ENCODE results near the gene ZNF827.

ZNF827 gene

DNA sequence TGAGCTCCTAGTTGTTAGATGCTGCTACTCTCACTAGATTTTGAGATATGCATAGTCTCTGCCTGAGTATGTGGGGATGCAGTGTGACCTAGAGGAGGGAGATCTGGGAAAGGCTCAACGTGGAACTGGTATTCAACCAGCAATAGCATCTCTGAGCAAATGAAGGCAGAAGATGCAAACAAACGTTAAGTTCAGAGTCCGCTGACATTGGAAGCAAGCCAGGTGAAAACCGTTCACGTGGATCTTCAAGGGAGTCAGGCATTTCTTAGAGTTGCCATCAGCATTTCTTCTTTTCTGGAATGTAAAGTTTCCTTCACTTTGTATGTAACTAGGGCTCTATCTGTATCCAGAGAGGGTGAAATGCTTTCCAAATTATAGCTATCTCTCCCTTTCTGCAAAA, 198.8 kb downstream of the ZNF827 start:
- H3K36me3 ChIP-seq (replicated peaks), result no peaks in the 10 kb centered on the region
- H3K9me3 ChIP-seq, result no peaks in the 10 kb centered on the region
- in situ Hi-C loops (cut with MboI; ENCODE audit: low sequenced_read_pairs), result no loop called here
- peaks cover 3% of the 10 kb centered on the region for H3K4me1 ChIP-seq
- peaks cover 2% of the 10 kb centered on the region for H3K27me3 ChIP-seq (ENCODE audit: low read depth)
- no peak for DNase-seq (ENCODE audit: low spot score in 2 of 2)
- H3K4me3 ChIP-seq, result no peak overlapping the region

DNA sequence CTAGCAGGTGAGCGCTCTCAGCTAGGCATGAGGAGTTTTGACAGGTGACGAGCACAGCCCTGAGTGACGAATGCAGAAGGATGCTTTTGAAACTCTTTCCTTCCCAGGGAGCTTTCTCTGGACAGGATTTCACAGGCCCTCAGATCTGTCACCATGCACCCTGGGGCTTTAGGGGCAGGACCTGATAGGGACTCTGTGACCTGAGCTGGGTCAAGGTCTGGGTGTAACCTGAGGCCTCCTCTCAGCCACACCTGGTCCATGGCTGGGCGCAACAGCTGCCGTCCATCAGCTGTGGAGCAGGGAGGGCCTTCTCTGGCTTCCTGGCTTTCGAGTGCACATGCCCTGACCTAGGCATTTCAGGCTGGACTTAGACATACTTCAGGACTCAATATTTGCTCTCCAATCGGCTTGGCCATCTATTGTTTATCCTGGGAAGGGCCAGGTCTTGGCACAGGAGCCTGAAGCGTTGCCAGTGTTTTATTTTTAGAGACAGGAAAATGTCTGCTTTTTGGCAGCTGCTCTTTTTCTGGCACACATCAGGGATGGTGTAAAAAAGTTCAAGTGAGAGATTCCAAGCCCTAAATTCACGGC, 202.3 kb downstream of the ZNF827 start:
- H3K4me1 ChIP-seq, result peaks cover 6% of the 10 kb centered on the region
- H3K9me3 ChIP-seq, result no peaks in the 10 kb centered on the region
- no peaks in the 10 kb centered on the region for H3K36me3 ChIP-seq (replicated peaks)
- DNase-seq (ENCODE audit: low spot score in 2 of 2), result no peak
- in situ Hi-C loops (cut with MboI; ENCODE audit: low sequenced_read_pairs), result no loop called here
- H3K27me3 ChIP-seq (ENCODE audit: low read depth), result no peaks in the 10 kb centered on the region; the same call in 1 of the 2 replicates
- H3K4me3 ChIP-seq, result no peak overlapping the region

DNA sequence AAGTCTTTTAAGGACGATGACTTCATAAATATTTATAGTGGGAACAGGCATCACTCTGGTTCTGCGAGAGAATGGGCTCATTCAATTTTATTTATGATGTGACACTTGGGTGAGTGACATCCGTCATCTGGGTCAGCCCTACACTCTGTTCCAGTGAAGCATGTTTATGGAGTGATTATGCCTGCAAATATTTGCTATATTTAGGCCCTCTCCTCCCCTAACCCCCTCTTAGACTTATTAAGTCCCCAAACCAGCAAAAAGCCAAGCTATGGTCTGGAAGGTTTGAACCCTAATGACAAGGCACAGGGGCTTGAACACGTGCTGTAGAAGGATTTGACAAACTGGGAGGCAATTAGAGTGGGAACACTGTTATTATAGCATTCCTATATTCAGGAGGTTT, 202.8 kb downstream of the ZNF827 start:
- in situ Hi-C loops (cut with MboI; ENCODE audit: low sequenced_read_pairs), result no loop called here
- peaks cover 6% of the 10 kb centered on the region for H3K4me1 ChIP-seq
- H3K9me3 ChIP-seq, result no peaks in the 10 kb centered on the region
- no peak overlapping the region for H3K4me3 ChIP-seq
- DNase-seq (ENCODE audit: low spot score in 2 of 2), result no peak
- H3K27me3 ChIP-seq (ENCODE audit: low read depth), result no peaks in the 10 kb centered on the region
- H3K36me3 ChIP-seq (replicated peaks), result no peaks in the 10 kb centered on the region

DNA sequence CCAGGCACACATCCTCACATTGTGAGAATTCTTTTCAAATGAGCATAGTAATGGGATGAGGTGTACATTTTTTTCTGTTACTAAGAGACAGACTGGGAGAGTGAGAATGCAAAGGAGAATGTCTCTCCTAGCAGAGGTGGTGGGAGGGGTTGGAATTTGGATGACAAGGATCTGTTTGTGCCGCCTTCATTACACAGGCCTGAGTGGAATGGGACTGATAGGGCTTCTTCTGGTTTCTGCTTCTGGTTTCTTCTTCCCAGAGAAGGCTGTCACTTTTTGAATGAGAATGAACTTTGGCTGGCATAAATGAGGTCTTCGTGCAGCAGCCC, 203.3 kb downstream of the ZNF827 start:
- Histone ChIP-seq H3K27me3 (ENCODE audit: low read depth) (no peaks in the 10 kb centered on the region), H3K36me3 (replicated peaks) (no peaks in the 10 kb centered on the region), H3K4me3 (no peak overlapping the region), H3K9me3 (no peaks in the 10 kb centered on the region), H3K4me1 (peaks cover 6% of the 10 kb centered on the region)
- DNase-seq (ENCODE audit: low spot score in 2 of 2), result peak in 1 of 2 experiments; percentile 8
- in situ Hi-C loops (cut with MboI; ENCODE audit: low sequenced_read_pairs), result no loop called here

DNA sequence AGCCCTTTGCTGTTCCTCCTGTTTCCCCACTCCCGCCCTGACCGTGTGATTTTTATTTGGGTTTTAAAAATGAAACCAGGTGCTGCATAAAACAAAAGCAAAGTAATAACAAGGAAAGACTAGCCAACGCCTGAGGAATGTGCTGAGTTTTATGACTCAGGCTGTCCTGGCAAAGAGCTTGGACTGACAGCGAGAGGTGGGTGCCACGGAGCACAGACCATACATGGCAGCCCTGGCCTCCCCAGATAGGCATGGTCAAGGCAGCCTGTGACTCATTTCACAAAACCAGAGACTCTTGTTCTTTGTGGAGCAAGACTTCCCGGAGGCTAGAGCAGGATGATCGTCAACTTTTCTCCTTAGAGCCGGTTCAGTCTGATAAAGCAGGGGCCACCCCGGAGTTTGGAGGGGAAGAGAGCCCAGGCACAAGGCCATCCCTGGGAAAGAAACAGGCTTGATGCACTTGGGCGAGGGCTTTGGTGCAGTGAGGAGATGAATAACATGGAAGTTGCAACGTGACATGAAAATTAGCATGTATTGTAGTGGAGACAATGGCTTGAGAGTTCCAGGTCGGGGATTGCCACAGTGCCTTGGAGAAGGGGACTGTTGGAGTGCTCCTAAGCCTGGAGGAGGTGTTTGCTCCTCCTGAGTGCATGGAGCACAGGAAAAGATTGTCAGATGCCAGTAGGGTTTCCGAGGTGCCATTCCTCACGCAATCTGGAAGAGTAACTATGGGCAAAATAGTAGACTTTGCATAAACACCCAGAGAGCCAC, 203.9 kb downstream of the ZNF827 start:
- no peak overlapping the region for H3K4me3 ChIP-seq
- DNase-seq (ENCODE audit: low spot score in 2 of 2), result peak in 1 of 2 experiments; percentile 17
- no peaks in the 10 kb centered on the region for H3K9me3 ChIP-seq
- peaks cover 6% of the 10 kb centered on the region for H3K4me1 ChIP-seq
- H3K27me3 ChIP-seq (ENCODE audit: low read depth), result no peaks in the 10 kb centered on the region
- no peaks in the 10 kb centered on the region for H3K36me3 ChIP-seq (replicated peaks)
- in situ Hi-C loops (cut with MboI; ENCODE audit: low sequenced_read_pairs), result no loop called here

DNA sequence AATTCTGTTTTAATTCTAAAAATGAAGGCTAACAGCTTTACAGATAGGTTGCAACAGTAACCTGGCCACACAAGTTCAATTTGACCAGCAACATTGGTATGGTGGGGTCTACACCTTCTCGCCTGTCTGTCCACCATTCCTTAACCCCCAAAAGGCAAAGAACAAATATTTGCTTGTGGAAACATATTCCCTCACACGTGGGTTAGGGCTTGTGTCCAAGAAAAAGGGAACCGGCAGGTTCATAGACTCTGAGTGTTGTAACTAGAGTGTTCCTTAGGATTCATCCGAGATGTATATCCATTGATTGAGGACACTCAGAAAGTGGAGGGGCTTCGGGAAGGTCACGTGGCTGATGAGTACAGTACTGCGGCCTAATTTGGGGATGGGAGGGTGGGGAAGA, 204.6 kb downstream of the ZNF827 start:
- DNase-seq (ENCODE audit: low spot score in 2 of 2), result no peak
- Histone ChIP-seq H3K36me3 (replicated peaks) (no peaks in the 10 kb centered on the region), H3K27me3 (ENCODE audit: low read depth) (no peaks in the 10 kb centered on the region), H3K4me3 (no peak overlapping the region), H3K9me3 (no peaks in the 10 kb centered on the region), H3K4me1 (peaks cover 6% of the 10 kb centered on the region)
- in situ Hi-C loops (cut with MboI; ENCODE audit: low sequenced_read_pairs), result no loop called here

DNA sequence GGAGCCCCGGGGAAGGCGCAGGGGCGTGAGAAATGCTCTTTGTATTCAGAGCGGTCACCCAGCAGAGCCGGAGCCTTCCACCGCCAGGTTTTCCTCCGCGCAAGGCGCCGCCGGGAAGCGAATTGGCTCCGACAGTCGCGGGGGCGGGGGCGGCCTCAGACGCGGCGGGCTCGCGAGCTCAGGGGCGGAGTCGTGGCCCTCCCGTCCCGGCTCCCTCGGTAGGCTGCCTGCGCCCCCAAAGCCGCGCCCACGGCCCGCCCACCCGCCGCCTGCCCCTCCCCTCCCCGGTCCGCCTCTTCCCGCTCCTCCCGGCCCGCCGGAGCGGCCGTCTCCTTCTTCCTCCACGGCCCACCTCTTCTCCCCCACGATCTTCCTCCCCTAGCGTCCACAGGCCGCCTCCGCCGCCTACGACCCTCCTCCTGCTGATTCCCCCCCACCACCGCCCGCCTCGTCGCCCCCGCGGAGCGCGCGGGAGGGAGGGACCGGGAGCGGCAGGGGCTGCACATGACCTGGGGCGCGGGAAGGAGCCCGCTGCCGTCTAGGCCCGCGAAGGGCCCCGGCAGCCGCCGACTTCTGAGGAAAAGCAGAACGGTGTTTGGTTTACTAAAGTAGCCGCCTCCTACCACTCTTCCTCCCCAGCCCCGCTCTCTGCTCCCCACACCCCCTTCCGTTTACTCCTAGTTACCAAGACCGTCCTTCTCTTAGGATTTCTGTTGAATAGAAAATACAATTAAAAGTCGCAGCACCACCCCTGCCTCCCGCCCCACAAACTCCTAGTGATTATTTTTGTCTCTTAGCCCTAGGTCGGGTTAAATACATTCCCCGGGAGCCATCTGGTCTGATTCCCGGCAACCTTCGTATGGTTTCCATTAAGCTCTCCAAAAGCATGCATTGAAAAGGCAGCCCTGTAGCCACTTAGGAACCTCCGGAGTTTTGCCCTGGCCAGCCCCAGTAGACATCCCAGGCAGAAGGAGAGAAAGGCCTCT, 205.4 kb downstream of the ZNF827 start:
- no peaks in the 10 kb centered on the region for H3K9me3 ChIP-seq
- DNase-seq (ENCODE audit: low spot score in 2 of 2), result peak; percentile 83 to 95
- H3K4me3 ChIP-seq, result peak overlapping the region; percentile 44
- H3K27me3 ChIP-seq (ENCODE audit: low read depth), result no peaks in the 10 kb centered on the region
- no peaks in the 10 kb centered on the region for H3K36me3 ChIP-seq (replicated peaks)
- in situ Hi-C loops (cut with MboI; ENCODE audit: low sequenced_read_pairs), result no loop called here
- H3K4me1 ChIP-seq, result peaks cover 6% of the 10 kb centered on the region

DNA sequence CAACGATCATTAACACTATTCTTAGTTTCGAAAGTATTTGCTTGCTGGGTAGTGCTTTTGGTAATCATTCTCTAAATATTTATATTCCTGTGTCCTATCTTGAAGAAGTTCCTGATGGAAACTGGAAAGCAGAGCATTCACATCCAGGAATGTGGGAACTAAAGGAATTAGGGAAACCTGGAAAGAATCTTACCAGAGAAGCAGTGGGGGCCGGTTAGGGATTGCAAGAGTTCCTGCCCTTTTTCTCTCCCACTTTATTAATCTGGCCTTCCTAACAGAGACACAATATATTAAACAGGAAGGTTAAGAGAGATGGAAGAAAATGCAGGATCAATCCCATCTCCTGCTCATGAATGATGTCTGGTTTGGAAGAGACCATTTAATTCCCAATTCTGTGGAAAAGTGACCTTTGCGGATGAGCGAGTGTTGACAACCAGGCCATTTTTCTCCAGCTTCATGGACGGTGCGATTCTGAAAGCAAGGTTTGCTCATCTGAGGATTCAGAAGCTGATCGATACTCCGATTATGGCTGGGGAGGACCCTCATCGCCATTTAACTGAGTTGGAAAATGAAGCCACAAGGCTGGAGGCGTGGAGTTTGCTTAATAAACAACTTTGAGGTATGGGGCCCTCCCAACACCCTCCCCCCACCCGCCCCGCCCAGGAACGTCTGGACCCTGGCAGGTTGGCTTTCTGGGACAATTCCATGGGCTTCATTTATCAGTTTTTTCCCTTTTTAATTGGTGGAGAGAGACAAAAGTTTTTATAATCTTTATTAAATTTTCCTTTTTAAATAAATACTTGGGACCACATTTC, 206.4 kb downstream of the ZNF827 start:
- no peaks in the 10 kb centered on the region for H3K36me3 ChIP-seq (replicated peaks)
- peak overlapping the region; percentile 44 for H3K4me3 ChIP-seq
- peaks cover 6% of the 10 kb centered on the region for H3K4me1 ChIP-seq
- no peaks in the 10 kb centered on the region for H3K9me3 ChIP-seq
- in situ Hi-C loops (cut with MboI; ENCODE audit: low sequenced_read_pairs), result no loop called here
- no peak for DNase-seq (ENCODE audit: low spot score in 2 of 2)
- no peaks in the 10 kb centered on the region for H3K27me3 ChIP-seq (ENCODE audit: low read depth)

DNA sequence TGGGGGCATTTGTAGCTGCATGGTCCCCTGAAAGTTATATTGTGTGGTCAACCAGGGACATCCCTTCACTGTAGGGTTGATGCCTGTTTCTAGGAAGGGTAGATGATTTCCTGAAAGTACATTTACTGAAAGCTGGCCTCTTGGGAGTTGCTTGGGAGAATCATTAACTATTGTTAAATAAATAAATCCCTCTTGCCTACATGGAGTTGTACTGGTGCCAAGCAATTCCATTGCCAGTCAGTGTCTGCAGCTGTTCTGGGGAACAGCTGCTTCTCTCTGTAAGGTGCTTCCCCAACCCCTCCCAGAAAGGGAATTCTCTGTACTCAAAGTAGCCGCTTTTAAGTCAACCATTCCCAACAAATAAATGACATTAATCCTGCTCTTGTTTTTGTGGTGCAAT, 207.6 kb downstream of the ZNF827 start:
- no peak overlapping the region for H3K4me3 ChIP-seq
- no peaks in the 10 kb centered on the region for H3K9me3 ChIP-seq
- in situ Hi-C loops (cut with MboI; ENCODE audit: low sequenced_read_pairs), result no loop called here
- H3K36me3 ChIP-seq (replicated peaks), result no peaks in the 10 kb centered on the region
- peaks cover 6% of the 10 kb centered on the region for H3K4me1 ChIP-seq
- no peaks in the 10 kb centered on the region for H3K27me3 ChIP-seq (ENCODE audit: low read depth)
- DNase-seq (ENCODE audit: low spot score in 2 of 2), result no peak

DNA sequence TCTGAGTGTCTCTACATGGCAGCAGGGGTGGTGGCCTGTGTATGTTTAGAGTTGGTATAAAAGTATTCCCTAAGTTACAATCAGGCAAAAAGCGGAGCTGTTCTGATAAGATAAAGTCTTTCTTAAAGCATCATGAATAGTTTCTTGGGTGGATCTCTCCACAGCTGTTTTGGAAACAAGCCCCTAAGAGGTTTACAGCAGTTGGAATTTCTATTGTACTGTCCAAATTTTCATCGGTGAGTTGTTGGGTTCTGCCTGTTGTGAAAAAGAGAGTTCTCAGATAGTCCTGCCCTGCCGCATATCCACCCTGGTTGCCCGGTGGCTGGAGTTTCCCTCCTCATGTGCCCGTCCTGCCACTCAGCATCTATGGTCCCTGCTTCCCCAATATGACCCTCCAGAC, 208.6 kb downstream of the ZNF827 start:
- H3K9me3 ChIP-seq, result no peaks in the 10 kb centered on the region
- no peak overlapping the region for H3K4me3 ChIP-seq
- peaks cover 5% of the 10 kb centered on the region for H3K4me1 ChIP-seq
- no peak for DNase-seq (ENCODE audit: low spot score in 2 of 2)
- H3K36me3 ChIP-seq (replicated peaks), result no peaks in the 10 kb centered on the region
- in situ Hi-C loops (cut with MboI; ENCODE audit: low sequenced_read_pairs), result no loop called here
- H3K27me3 ChIP-seq (ENCODE audit: low read depth), result no peaks in the 10 kb centered on the region

DNA sequence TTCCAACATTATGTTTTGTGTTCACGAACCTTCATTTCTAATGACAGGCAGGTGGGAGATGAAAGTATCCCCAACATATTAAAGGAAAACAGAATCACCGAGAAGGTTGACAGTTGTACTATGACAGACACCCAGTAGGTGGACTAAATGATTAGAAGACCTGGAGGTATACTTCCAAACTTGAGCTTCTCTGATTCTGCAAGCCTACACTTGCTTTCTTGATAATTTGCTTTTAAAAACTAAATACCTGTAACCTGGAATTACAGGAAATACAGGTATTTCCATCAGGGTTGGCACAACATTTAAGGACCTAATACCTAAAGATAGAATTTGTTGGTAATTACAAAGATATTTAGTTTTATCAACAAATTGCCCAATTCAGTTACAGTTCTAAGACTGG, 215.3 kb downstream of the ZNF827 start:
- in situ Hi-C loops (cut with MboI; ENCODE audit: low sequenced_read_pairs), result no loop called here
- Histone ChIP-seq H3K36me3 (replicated peaks) (no peaks in the 10 kb centered on the region), H3K4me3 (no peak overlapping the region), H3K9me3 (no peaks in the 10 kb centered on the region), H3K27me3 (ENCODE audit: low read depth) (no peaks in the 10 kb centered on the region), H3K4me1 (no peaks in the 10 kb centered on the region)
- DNase-seq (ENCODE audit: low spot score in 2 of 2), result no peak

DNA sequence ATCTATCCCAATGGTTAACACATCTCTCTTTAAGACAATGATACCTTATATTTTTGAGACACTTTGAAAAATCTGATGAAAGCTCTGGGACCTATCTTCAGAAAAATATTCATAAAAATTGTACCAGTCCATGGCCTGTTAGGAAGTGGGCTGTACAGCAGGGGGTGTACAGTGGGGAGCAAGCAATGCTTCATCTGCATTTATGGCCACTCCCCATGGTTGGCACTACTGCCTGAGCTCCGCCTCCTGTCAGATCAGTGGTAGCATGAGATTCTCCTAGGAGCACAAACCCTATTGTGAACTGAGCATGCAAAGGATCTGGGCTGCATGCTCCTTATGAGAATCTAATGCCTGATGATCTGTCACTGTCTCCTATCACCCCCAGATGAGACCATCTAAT, 216.1 kb downstream of the ZNF827 start:
- H3K9me3 ChIP-seq, result no peaks in the 10 kb centered on the region
- H3K4me3 ChIP-seq, result no peak overlapping the region
- DNase-seq (ENCODE audit: low spot score in 2 of 2), result no peak
- in situ Hi-C loops (cut with MboI; ENCODE audit: low sequenced_read_pairs), result no loop called here
- H3K36me3 ChIP-seq (replicated peaks), result no peaks in the 10 kb centered on the region
- H3K27me3 ChIP-seq (ENCODE audit: low read depth), result no peaks in the 10 kb centered on the region
- H3K4me1 ChIP-seq, result no peaks in the 10 kb centered on the region

DNA sequence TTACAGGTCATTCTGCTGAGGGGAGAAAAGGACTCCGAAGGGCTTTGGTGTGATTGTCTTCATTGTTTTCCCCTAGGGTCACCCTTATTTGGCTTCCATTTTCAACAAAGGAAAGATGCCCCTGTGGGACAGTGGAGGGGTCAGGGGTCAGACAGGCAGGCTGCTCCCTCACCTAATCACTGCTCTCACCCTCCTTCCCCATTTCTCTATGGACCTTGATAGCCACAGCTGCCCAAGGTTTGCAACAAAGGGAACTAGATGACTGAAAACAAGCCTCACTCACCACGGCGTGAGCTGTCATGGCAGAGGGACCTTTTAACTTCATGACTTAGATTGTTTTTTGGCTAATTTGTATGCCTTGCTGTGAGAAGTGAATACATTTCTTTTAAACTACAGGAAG, 218.0 kb downstream of the ZNF827 start:
- H3K36me3 ChIP-seq (replicated peaks), result no peaks in the 10 kb centered on the region
- in situ Hi-C loops (cut with MboI; ENCODE audit: low sequenced_read_pairs), result no loop called here
- H3K9me3 ChIP-seq, result no peaks in the 10 kb centered on the region
- H3K4me1 ChIP-seq, result no peaks in the 10 kb centered on the region
- no peak for DNase-seq (ENCODE audit: low spot score in 2 of 2)
- H3K27me3 ChIP-seq (ENCODE audit: low read depth), result no peaks in the 10 kb centered on the region
- H3K4me3 ChIP-seq, result no peak overlapping the region

Measured in HAP-1 (cell line).